ENCODE data around the gene GSTO1. TPM values are rescaled to one million over a fixed set of nuclear protein-coding genes. Genes with fewer than 3 reads are reported as not detected.

The GSTO1 gene
- total and polyA plus RNA-seq, 2 experiments from 2014 or later, result 52.5 to 182 TPM

DNA sequence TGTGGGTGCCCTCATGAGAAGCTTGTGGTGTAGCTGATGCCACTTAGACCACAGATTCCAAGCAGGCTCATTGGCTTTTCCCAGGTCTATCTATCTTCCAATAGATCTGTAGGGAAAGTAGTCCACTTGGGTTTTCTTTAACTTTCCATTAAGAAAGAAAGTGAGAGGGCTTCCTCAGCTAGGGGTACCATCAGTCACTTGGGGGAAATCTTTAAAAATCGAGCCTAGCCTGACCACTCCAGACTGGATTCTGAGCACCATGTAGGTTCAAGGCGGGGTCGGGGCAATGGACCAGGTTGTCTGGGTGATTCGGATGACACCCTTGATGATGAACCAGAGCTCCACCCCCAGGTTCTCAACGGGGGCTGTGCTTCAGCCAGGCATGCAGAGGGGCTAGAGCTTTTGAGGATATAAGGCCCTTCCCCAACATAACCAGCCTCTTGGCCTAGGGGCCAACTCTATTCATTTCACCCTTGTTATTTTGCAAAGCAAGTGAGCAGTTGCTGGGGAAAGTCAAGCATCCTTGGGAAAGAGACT lies 56.6 kb downstream of the GSTO1 start:
- no peaks in the 10 kb centered on the region for H3K36me3 ChIP-seq (ENCODE audit: insufficient read depth)
- H3K4me3 Mint-ChIP-seq, result no peak overlapping the region
- peaks cover 8% of the 10 kb centered on the region for H3K27me3 Mint-ChIP-seq (ENCODE audit: insufficient read depth, low read depth, poor library complexity)

More for the DNA sequence above, 56.6 kb downstream of the GSTO1 start:
- Histone ChIP-seq H4K20me1 (replicated peaks; ENCODE audit: insufficient read depth) (peaks cover 11% of the 10 kb centered on the region), H3F3A (replicated peaks; ENCODE audit: low read depth) (no peaks in the 10 kb centered on the region), H3K27me3 (ENCODE audit: insufficient read depth) (no peaks in the 10 kb centered on the region), H3K4me1 (ENCODE audit: insufficient read depth) (no peaks in the 10 kb centered on the region), H3K4me3 (no peak overlapping the region), H3K4me2 (no peak overlapping the region), H2AFZ (no peak overlapping the region), H3K9me2 (ENCODE audit: insufficient read depth) (no peaks in the 10 kb centered on the region), H3K27ac (ENCODE audit: low read depth) (no peak overlapping the region), H3K79me2 (replicated peaks; ENCODE audit: insufficient read depth) (no peaks in the 10 kb centered on the region; the same call in 1 of the 2 replicates)
- DNase-seq (ENCODE audit: low spot score) (no peak), ATAC-seq (no peak)
- no peak overlapping the region for H3K27ac Mint-ChIP-seq
- peaks cover 33% of the 10 kb centered on the region for H3K36me3 Mint-ChIP-seq (ENCODE audit: low read depth)
- H3K4me1 Mint-ChIP-seq, result peaks cover 6% of the 10 kb centered on the region; the same call in 2 of the 3 replicates
- H3K9me3 Mint-ChIP-seq, result no peaks in the 10 kb centered on the region
- TF ChIP-seq POLR2AphosphoS5 (IDR thresholded peaks at IDR 0.05; ENCODE audit: low read depth) (no peak), JUNB (IDR thresholded peaks at IDR 0.05; ENCODE audit: unreplicated experiment) (no peak), STAT1 (IDR thresholded peaks at IDR 0.05; ENCODE audit: unreplicated experiment) (no peak), ZNF114 (CRISPR knock-in tag; IDR thresholded peaks at IDR 0.05) (no peak), ZNF331 (CRISPR knock-in tag; IDR thresholded peaks at IDR 0.05; ENCODE audit: low read depth) (no peak), CREB1 (CRISPR knock-in tag; IDR thresholded peaks at IDR 0.05; ENCODE audit: low read depth) (no peak), EZH2 (IDR thresholded peaks at IDR 0.05; ENCODE audit: low read depth, unreplicated experiment) (no peak), NANOG (IDR thresholded peaks at IDR 0.05; ENCODE audit: borderline replicate concordance) (no peak)
- TF ChIP-seq, protein P1, sequence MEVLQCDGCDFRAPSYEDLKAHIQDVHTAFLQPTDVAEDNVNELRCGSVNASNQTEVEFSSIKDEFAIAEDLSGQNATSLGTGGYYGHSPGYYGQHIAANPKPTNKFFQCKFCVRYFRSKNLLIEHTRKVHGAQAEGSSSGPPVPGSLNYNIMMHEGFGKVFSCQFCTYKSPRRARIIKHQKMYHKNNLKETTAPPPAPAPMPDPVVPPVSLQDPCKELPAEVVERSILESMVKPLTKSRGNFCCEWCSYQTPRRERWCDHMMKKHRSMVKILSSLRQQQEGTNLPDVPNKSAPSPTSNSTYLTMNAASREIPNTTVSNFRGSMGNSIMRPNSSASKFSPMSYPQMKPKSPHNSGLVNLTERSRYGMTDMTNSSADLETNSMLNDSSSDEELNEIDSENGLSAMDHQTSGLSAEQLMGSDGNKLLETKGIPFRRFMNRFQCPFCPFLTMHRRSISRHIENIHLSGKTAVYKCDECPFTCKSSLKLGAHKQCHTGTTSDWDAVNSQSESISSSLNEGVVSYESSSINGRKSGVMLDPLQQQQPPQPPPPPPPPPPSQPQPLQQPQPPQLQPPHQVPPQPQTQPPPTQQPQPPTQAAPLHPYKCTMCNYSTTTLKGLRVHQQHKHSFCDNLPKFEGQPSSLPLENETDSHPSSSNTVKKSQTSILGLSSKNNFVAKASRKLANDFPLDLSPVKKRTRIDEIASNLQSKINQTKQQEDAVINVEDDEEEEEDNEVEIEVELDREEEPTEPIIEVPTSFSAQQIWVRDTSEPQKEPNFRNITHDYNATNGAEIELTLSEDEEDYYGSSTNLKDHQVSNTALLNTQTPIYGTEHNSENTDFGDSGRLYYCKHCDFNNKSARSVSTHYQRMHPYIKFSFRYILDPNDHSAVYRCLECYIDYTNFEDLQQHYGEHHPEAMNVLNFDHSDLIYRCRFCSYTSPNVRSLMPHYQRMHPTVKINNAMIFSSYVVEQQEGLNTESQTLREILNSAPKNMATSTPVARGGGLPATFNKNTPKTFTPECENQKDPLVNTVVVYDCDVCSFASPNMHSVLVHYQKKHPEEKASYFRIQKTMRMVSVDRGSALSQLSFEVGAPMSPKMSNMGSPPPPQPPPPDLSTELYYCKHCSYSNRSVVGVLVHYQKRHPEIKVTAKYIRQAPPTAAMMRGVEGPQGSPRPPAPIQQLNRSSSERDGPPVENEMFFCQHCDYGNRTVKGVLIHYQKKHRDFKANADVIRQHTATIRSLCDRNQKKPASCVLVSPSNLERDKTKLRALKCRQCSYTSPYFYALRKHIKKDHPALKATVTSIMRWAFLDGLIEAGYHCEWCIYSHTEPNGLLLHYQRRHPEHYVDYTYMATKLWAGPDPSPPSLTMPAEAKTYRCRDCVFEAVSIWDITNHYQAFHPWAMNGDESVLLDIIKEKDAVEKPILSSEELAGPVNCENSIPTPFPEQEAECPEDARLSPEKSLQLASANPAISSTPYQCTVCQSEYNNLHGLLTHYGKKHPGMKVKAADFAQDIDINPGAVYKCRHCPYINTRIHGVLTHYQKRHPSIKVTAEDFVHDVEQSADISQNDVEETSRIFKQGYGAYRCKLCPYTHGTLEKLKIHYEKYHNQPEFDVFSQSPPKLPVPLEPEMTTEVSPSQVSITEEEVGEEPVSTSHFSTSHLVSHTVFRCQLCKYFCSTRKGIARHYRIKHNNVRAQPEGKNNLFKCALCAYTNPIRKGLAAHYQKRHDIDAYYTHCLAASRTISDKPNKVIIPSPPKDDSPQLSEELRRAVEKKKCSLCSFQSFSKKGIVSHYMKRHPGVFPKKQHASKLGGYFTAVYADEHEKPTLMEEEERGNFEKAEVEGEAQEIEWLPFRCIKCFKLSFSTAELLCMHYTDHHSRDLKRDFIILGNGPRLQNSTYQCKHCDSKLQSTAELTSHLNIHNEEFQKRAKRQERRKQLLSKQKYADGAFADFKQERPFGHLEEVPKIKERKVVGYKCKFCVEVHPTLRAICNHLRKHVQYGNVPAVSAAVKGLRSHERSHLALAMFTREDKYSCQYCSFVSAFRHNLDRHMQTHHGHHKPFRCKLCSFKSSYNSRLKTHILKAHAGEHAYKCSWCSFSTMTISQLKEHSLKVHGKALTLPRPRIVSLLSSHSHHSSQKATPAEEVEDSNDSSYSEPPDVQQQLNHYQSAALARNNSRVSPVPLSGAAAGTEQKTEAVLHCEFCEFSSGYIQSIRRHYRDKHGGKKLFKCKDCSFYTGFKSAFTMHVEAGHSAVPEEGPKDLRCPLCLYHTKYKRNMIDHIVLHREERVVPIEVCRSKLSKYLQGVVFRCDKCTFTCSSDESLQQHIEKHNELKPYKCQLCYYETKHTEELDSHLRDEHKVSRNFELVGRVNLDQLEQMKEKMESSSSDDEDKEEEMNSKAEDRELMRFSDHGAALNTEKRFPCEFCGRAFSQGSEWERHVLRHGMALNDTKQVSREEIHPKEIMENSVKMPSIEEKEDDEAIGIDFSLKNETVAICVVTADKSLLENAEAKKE (CRISPR knock-in tag; IDR thresholded peaks at IDR 0.05), result no peak
- TF ChIP-seq, protein P2, sequence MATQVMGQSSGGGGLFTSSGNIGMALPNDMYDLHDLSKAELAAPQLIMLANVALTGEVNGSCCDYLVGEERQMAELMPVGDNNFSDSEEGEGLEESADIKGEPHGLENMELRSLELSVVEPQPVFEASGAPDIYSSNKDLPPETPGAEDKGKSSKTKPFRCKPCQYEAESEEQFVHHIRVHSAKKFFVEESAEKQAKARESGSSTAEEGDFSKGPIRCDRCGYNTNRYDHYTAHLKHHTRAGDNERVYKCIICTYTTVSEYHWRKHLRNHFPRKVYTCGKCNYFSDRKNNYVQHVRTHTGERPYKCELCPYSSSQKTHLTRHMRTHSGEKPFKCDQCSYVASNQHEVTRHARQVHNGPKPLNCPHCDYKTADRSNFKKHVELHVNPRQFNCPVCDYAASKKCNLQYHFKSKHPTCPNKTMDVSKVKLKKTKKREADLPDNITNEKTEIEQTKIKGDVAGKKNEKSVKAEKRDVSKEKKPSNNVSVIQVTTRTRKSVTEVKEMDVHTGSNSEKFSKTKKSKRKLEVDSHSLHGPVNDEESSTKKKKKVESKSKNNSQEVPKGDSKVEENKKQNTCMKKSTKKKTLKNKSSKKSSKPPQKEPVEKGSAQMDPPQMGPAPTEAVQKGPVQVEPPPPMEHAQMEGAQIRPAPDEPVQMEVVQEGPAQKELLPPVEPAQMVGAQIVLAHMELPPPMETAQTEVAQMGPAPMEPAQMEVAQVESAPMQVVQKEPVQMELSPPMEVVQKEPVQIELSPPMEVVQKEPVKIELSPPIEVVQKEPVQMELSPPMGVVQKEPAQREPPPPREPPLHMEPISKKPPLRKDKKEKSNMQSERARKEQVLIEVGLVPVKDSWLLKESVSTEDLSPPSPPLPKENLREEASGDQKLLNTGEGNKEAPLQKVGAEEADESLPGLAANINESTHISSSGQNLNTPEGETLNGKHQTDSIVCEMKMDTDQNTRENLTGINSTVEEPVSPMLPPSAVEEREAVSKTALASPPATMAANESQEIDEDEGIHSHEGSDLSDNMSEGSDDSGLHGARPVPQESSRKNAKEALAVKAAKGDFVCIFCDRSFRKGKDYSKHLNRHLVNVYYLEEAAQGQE (IDR thresholded peaks at IDR 0.05; ENCODE audit: unreplicated experiment), result no peak
- TF ChIP-seq, protein P3, sequence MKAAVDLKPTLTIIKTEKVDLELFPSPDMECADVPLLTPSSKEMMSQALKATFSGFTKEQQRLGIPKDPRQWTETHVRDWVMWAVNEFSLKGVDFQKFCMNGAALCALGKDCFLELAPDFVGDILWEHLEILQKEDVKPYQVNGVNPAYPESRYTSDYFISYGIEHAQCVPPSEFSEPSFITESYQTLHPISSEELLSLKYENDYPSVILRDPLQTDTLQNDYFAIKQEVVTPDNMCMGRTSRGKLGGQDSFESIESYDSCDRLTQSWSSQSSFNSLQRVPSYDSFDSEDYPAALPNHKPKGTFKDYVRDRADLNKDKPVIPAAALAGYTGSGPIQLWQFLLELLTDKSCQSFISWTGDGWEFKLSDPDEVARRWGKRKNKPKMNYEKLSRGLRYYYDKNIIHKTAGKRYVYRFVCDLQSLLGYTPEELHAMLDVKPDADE (IDR thresholded peaks at IDR 0.05), result no peak
- TF ChIP-seq, protein P4, sequence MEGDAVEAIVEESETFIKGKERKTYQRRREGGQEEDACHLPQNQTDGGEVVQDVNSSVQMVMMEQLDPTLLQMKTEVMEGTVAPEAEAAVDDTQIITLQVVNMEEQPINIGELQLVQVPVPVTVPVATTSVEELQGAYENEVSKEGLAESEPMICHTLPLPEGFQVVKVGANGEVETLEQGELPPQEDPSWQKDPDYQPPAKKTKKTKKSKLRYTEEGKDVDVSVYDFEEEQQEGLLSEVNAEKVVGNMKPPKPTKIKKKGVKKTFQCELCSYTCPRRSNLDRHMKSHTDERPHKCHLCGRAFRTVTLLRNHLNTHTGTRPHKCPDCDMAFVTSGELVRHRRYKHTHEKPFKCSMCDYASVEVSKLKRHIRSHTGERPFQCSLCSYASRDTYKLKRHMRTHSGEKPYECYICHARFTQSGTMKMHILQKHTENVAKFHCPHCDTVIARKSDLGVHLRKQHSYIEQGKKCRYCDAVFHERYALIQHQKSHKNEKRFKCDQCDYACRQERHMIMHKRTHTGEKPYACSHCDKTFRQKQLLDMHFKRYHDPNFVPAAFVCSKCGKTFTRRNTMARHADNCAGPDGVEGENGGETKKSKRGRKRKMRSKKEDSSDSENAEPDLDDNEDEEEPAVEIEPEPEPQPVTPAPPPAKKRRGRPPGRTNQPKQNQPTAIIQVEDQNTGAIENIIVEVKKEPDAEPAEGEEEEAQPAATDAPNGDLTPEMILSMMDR (conservative IDR thresholded peaks at IDR 0.05; ENCODE audit: low read depth in 2 of 2), result no peak

All from GM23338 (cell line).